ENCODE data around the gene IGFL1.
"Not testable (repeated sequence)": the region's sequence is repeated elsewhere in the genome, so short reads cannot be mapped to it uniquely, and the experiment has no call there.

IGFL1 gene

GRCh38 chr19:46229442-46229841 lies at the start of gene IGFL1:
IGFL1 (plus strand) TSS chr19:46229742; CDS start chr19:46229775, 33 bp downstream.
- no peak for DNase-seq
- intact Hi-C loops (cut with DNase I) = no loop called here

- intact Hi-C loops (cut with DNase I) = no loop called here
- DNase-seq = no peak
Measured at GRCh38 chr19:46180701-46181387, 48.7 kb upstream of the IGFL1 start.

- no peak for DNase-seq
- intact Hi-C loops (cut with DNase I) = no loop called here
Measured at GRCh38 chr19:46181388-46181779, 48.2 kb upstream of the IGFL1 start.

GRCh38 chr19:46182476-46182875 lies 47.1 kb upstream of the IGFL1 start:
- intact Hi-C loops (cut with DNase I) = no loop called here
- DNase-seq = no peak

- intact Hi-C loops (cut with DNase I); DNase-seq: not testable (repeated sequence)
Measured at GRCh38 chr19:46184775-46185710, 44.5 kb upstream of the IGFL1 start.

- intact Hi-C loops (cut with DNase I) = no loop called here
- DNase-seq = no peak
Measured at GRCh38 chr19:46186101-46186716, 43.3 kb upstream of the IGFL1 start.

- intact Hi-C loops (cut with DNase I) = no loop called here
- no peak for DNase-seq
Measured at GRCh38 chr19:46186717-46187101, 42.8 kb upstream of the IGFL1 start.

- intact Hi-C loops (cut with DNase I) = loop anchor here (2.0 kb wide), 1 partner anchor 111 kb away; no protein-coding TSS in a partner anchor
- DNase-seq = no peak
Measured at GRCh38 chr19:46189971-46190888, 39.3 kb upstream of the IGFL1 start.

- intact Hi-C loops (cut with DNase I) = no loop called here
- DNase-seq = no peak
Measured at GRCh38 chr19:46191356-46191755, 38.2 kb upstream of the IGFL1 start.

GRCh38 chr19:46191972-46192371 lies 37.6 kb upstream of the IGFL1 start:
- no peak for DNase-seq
- intact Hi-C loops (cut with DNase I) = no loop called here

GRCh38 chr19:46192626-46192991 lies 36.9 kb upstream of the IGFL1 start:
- intact Hi-C loops (cut with DNase I); DNase-seq: not testable (repeated sequence)

GRCh38 chr19:46192992-46193650 lies 36.4 kb upstream of the IGFL1 start:
- intact Hi-C loops (cut with DNase I) = no loop called here

GRCh38 chr19:46193678-46194077 lies 35.9 kb upstream of the IGFL1 start:
- no peak for DNase-seq
- intact Hi-C loops (cut with DNase I) = no loop called here

More at GRCh38 chr19:46192992-46193650, 36.4 kb upstream of the IGFL1 start:
- peak in 5 of 42 donors; percentile 17 to 64 (median 41) for DNase-seq

- no peak for DNase-seq
- intact Hi-C loops (cut with DNase I) = no loop called here
Measured at GRCh38 chr19:46195104-46195503, 34.4 kb upstream of the IGFL1 start.

- intact Hi-C loops (cut with DNase I); DNase-seq: not testable (repeated sequence)
Measured at GRCh38 chr19:46195919-46196318, 33.6 kb upstream of the IGFL1 start.

GRCh38 chr19:46196410-46197124 lies 33.0 kb upstream of the IGFL1 start:
- intact Hi-C loops (cut with DNase I) = no loop called here
- DNase-seq = no peak

- intact Hi-C loops (cut with DNase I) = no loop called here
Measured at GRCh38 chr19:46197314-46198070, 32.0 kb upstream of the IGFL1 start.

More at GRCh38 chr19:46197314-46198070, 32.0 kb upstream of the IGFL1 start:
- no peak for DNase-seq
